HL-60/S4 (cell line): ENCODE results near the gene SAA2.
"Not testable (repeated sequence)": the region's sequence is repeated elsewhere in the genome, so short reads cannot be mapped to it uniquely, and the experiment has no call there.

Source experiments
- in situ Hi-C: fragments of 300-500 bp; cut with MboI; formaldehyde crosslinking; loops from 2 replicates; pipeline ENCODE4 v1.14.3; 2022; ENCODE audit warnings: low sequenced_read_pairs

Gene SAA2

DNA sequence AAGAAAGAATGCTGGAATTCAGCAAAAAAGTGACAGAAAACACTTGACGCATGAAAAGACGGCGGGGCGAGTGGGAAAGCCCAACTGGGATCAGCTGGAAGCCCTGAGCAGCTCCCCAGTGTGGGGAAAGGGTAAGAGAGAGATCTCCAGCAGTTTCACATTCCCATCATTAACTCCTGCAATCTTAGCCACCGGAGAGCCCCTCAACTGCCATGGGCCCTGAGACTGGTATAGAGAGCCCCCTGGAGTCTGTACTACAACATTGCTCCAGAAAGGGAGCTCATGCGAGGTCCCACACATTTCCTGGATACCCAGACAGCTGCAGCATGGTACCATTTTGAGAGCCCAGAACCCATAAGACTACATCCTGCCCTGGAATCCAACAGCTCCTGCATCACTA is 44.7 kb downstream of the SAA2 start:
- in situ Hi-C loops: no loop called here

DNA sequence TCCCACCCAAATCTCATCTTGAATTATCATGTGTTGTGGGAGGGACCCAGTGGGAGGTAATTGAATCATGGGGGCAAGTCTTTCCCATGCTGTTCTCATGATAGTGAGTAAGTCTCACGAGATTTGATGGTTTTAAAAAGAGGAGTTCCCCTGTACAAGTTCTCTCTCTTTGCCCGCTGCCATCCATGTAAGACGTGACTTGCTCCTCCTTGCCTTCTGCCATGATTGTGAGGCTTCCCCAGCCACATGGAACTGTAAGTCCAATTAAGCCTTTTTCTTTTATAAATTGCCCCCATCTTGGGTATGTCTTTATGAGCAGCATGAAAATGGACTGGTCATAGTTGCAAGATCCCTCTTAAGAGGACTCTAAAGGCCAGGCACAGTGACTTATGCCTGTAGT is 50.7 kb downstream of the SAA2 start:
- in situ Hi-C loops: not testable (repeated sequence)

GRCh38 chr11:18196532-18196931 is 51.9 kb downstream of the SAA2 start:
- in situ Hi-C loops: no loop called here
